WTC11 (cell line): ENCODE results near the gene CTTNBP2NL. TPM values are rescaled to one million over a fixed set of nuclear protein-coding genes. Genes with fewer than 3 reads are reported as not detected.
A peak's percentile ranks its signal among the peaks of the same experiment; 100 is the strongest.

Experiments used
- ATAC-seq: fragments of 200-7000 bp; cut with Tn5 transposase; 2 replicates; pipeline ENCODE4 v1.10.0; 2021; ENCODE audit warnings: mild to moderate bottlenecking, moderate library complexity
- CTCF ChIA-PET: fragments of 300-600 bp; sonication (Branson Sonifier 250); formaldehyde crosslinking; loops from one replicate; lab custom pipeline; 2021; ENCODE audit warnings: antibody characterized with exemption; lab: Charles Lee
- POLR2A ChIA-PET: fragments of 350-600 bp; sonication (Branson Sonifier 250); formaldehyde crosslinking; loops from one replicate; lab custom pipeline; 2021; ENCODE audit warnings: antibody characterized with exemption; lab: Charles Lee
- DNase-seq: peaks from one replicate; pipeline ENCODE4 v3.0.0; 2021; ENCODE audit warnings: low spot score
- H3K27ac Mint-ChIP-seq: 2 replicates; pipeline ENCODE4 v1.8.0; 2021; ENCODE audit warnings: mixed read lengths
- H3K27me3 Mint-ChIP-seq: 2 replicates; pipeline ENCODE4 v1.8.0; 2021; ENCODE audit warnings: low read depth, mild to moderate bottlenecking, moderate library complexity, mixed read lengths
- H3K36me3 Mint-ChIP-seq: 2 replicates; pipeline ENCODE4 v1.8.0; 2021; ENCODE audit warnings: mixed read lengths
- H3K4me1 Mint-ChIP-seq: 2 replicates; pipeline ENCODE4 v1.8.0; 2022; ENCODE audit warnings: mixed read lengths
- H3K4me3 Mint-ChIP-seq: 2 replicates; pipeline ENCODE4 v1.8.0; 2021; ENCODE audit warnings: mild to moderate bottlenecking, moderate library complexity, mixed read lengths
- H3K9me3 Mint-ChIP-seq: 2 replicates; pipeline ENCODE4 v1.8.0; 2021; ENCODE audit warnings: mixed read lengths
- AR ChIP-seq: fragments of 250-450 bp; sonication (Bioruptor Pico); IDR thresholded peaks from 2 replicates; pipeline ENCODE4 v1.9.0; 2021; ENCODE audit warnings: mild to moderate bottlenecking
- ERG ChIP-seq: fragments of 250-450 bp; sonication (Bioruptor Pico); IDR thresholded peaks from 2 replicates; pipeline ENCODE4 v1.8.0; 2021; ENCODE audit warnings: mild to moderate bottlenecking
- FOXP4 ChIP-seq: sonication (generic); formaldehyde crosslinking; IDR thresholded peaks from 2 replicates; pipeline ENCODE4 v1.8.0; 2022; ENCODE audit warnings: mild to moderate bottlenecking, missing genetic modification reagents
- GRHL2 ChIP-seq: fragments of 250-450 bp; sonication (Bioruptor Pico); IDR thresholded peaks from 2 replicates; pipeline ENCODE4 v1.8.0; 2022; ENCODE audit warnings: mild to moderate bottlenecking, moderate library complexity; ENCODE audit not compliant: insufficient replicate concordance, severe bottlenecking
- IRF1 ChIP-seq: sonication (generic); formaldehyde crosslinking; IDR thresholded peaks from 2 replicates; pipeline ENCODE4 v1.8.0; 2023; ENCODE audit warnings: missing genetic modification reagents
- NFE2L1 ChIP-seq: sonication (generic); formaldehyde crosslinking; IDR thresholded peaks from 2 replicates; pipeline ENCODE4 v1.8.1; 2023; ENCODE audit warnings: missing genetic modification reagents
- NR1H2 ChIP-seq: sonication (generic); formaldehyde crosslinking; IDR thresholded peaks from 2 replicates; pipeline ENCODE4 v1.9.0; 2021; ENCODE audit warnings: mild to moderate bottlenecking, moderate library complexity, missing genetic modification reagents
- ZNF423 ChIP-seq: fragments of 250-450 bp; sonication (Bioruptor Pico); IDR thresholded peaks from 2 replicates; pipeline ENCODE4 v2.1.2; 2022; ENCODE audit warnings: mild to moderate bottlenecking, moderate library complexity
- ZNF532 ChIP-seq: fragments of 250-450 bp; sonication (Bioruptor Pico); IDR thresholded peaks from 2 replicates; pipeline ENCODE4 v1.9.0; 2021; ENCODE audit warnings: mild to moderate bottlenecking, borderline replicate concordance
- total RNA-seq: library from RNA; stranded (reverse); gene quantifications from 3 replicates; pipeline ENCODE4 v1.2.3, GENCODE V29; 2021
- TF ChIP-seq, protein P1 (sequence below): sonication (generic); formaldehyde crosslinking; conservative IDR thresholded peaks from 2 replicates; pipeline ENCODE4 v1.8.1; 2023; ENCODE audit warnings: mild to moderate bottlenecking, low read depth, missing genetic modification reagents, moderate library complexity
- TF ChIP-seq, protein P2 (sequence below): sonication (generic); formaldehyde crosslinking; IDR thresholded peaks from 2 replicates; pipeline ENCODE4 v1.8.1; 2022; ENCODE audit warnings: mild to moderate bottlenecking, moderate library complexity, missing genetic modification reagents
- TF ChIP-seq, protein P3 (sequence below): fragments of 250-450 bp; sonication (Bioruptor Pico); IDR thresholded peaks from 2 replicates; pipeline ENCODE4 v1.9.0; 2021; ENCODE audit warnings: moderate library complexity, mild to moderate bottlenecking, inconsistent platforms, borderline replicate concordance

CTTNBP2NL gene
- total RNA-seq, 1 experiment from 2014 or later = 32.8 TPM

GRCh38 chr1:112458756-112459155, 62.7 kb downstream of the CTTNBP2NL start:
- Mint-ChIP-seq H3K27me3 (no peaks in the 10 kb centered on the region), H3K27ac (no peak overlapping the region), H3K36me3 (peaks cover 35% of the 10 kb centered on the region), H3K4me1 (peaks cover 25% of the 10 kb centered on the region), H3K4me3 (no peak overlapping the region), H3K9me3 (no peaks in the 10 kb centered on the region)
- CTCF ChIA-PET = interaction anchor here (1.0 to 1.1 kb wide), 2 partner anchors 68 to 100 kb away, joined by 5 to 7 read pairs; no protein-coding TSS in a partner anchor
- TF ChIP-seq, protein P1, sequence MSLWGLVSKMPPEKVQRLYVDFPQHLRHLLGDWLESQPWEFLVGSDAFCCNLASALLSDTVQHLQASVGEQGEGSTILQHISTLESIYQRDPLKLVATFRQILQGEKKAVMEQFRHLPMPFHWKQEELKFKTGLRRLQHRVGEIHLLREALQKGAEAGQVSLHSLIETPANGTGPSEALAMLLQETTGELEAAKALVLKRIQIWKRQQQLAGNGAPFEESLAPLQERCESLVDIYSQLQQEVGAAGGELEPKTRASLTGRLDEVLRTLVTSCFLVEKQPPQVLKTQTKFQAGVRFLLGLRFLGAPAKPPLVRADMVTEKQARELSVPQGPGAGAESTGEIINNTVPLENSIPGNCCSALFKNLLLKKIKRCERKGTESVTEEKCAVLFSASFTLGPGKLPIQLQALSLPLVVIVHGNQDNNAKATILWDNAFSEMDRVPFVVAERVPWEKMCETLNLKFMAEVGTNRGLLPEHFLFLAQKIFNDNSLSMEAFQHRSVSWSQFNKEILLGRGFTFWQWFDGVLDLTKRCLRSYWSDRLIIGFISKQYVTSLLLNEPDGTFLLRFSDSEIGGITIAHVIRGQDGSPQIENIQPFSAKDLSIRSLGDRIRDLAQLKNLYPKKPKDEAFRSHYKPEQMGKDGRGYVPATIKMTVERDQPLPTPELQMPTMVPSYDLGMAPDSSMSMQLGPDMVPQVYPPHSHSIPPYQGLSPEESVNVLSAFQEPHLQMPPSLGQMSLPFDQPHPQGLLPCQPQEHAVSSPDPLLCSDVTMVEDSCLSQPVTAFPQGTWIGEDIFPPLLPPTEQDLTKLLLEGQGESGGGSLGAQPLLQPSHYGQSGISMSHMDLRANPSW (CRISPR knock-in tag) = no peak
- no peak for TF ChIP-seq NFE2L1
- TF ChIP-seq FOXP4 (CRISPR knock-in tag) = no peak
- DNase-seq (no peak), ATAC-seq (no peak)
- POLR2A ChIA-PET = no interaction called here

- H3K27ac Mint-ChIP-seq = no peak overlapping the region
- H3K27me3 Mint-ChIP-seq = peaks cover 7% of the 10 kb centered on the region
- H3K9me3 Mint-ChIP-seq = no peaks in the 10 kb centered on the region
- ChIA-PET POLR2A (interaction anchor here (0.9 kb wide), 1 partner anchor 32 kb away, joined by 3 read pairs; no protein-coding TSS in a partner anchor), CTCF (interaction anchor here (1.0 to 1.2 kb wide), 2 partner anchors 41 to 91 kb away, joined by 3 to 4 read pairs; no protein-coding TSS in a partner anchor)
- no peak overlapping the region for H3K4me3 Mint-ChIP-seq
- ATAC-seq = no peak
- no peak for DNase-seq
- peaks cover 33% of the 10 kb centered on the region for H3K4me1 Mint-ChIP-seq
- H3K36me3 Mint-ChIP-seq = peaks cover 25% of the 10 kb centered on the region
- no peak for TF ChIP-seq GRHL2 (CRISPR knock-in tag)
- no peak for TF ChIP-seq IRF1 (CRISPR knock-in tag)
- no peak for TF ChIP-seq ZNF532 (CRISPR knock-in tag)
Measured at GRCh38 chr1:112460615-112461014, 64.6 kb downstream of the CTTNBP2NL start.

DNA sequence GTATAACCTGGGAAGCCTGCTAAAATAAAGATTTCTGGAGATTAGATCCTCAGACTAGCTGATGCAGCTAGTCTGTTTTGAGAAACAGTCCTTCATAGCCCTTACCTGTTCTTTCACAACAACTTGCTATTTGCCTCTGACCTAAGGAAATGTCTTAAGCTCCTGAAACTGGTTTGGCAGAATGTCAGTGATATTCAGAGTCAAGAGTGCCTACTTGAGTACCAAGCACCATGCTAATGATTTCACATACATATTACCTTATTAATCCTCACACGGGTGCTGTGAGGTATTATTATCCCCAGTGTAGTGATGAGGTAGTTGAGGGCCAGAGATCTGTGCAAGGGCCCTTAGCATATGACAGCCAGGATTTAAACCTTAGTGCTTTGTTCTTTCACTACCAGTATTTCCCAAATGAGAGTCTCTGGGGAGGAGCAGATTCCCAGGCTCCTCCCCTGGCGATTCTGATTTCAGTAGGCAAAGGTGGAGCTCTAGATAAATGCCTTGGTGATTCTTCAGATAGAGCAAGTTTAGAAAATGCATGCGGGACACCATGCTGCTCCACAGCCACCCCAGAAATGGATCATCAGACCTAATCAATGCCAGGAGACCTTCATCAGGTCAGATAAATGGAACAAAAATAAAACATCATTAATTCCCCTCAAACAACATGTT, 65.3 kb downstream of the CTTNBP2NL start:
- CTCF ChIA-PET = interaction anchor here (0.6 to 1.4 kb wide), 9 partner anchors 29 to 758 kb away, joined by 3 to 13 read pairs (median 3); partner anchors contain the start of gene CTTNBP2NL
- DNase-seq (no peak), ATAC-seq (peak; percentile 21)
- Mint-ChIP-seq H3K36me3 (peaks cover 18% of the 10 kb centered on the region), H3K4me1 (peaks cover 40% of the 10 kb centered on the region), H3K4me3 (peak overlapping the region; percentile 55), H3K27me3 (peaks cover 14% of the 10 kb centered on the region), H3K9me3 (no peaks in the 10 kb centered on the region), H3K27ac (peak overlapping the region; percentile 84)
- POLR2A ChIA-PET = interaction anchor here (0.9 kb wide), 1 partner anchor 33 kb away, joined by 3 read pairs; no protein-coding TSS in a partner anchor
- TF ChIP-seq, protein P2, sequence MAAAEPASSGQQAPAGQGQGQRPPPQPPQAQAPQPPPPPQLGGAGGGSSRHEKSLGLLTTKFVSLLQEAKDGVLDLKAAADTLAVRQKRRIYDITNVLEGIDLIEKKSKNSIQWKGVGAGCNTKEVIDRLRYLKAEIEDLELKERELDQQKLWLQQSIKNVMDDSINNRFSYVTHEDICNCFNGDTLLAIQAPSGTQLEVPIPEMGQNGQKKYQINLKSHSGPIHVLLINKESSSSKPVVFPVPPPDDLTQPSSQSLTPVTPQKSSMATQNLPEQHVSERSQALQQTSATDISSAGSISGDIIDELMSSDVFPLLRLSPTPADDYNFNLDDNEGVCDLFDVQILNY (CRISPR knock-in tag) = no peak
- TF ChIP-seq AR (CRISPR knock-in tag) = no peak
- TF ChIP-seq, protein P3, sequence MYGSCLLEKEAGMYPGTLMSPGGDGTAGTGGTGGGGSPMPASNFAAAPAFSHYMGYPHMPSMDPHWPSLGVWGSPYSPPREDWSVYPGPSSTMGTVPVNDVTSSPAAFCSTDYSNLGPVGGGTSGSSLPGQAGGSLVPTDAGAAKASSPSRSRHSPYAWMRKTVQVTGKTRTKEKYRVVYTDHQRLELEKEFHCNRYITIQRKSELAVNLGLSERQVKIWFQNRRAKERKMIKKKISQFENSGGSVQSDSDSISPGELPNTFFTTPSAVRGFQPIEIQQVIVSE = no peak
- TF ChIP-seq NFE2L1 = no peak
- TF ChIP-seq ERG (CRISPR knock-in tag) = no peak
- TF ChIP-seq ZNF423 (CRISPR knock-in tag) = no peak
- no peak for TF ChIP-seq NR1H2 (CRISPR knock-in tag)
